Heart left ventricle (tissue), 13 donors: Measurements from ENCODE around the gene GRM8.

Experiments used
- CTCF ChIP-seq, 12 donors: fragments of 200-600 bp; sonication (generic) in 4 of 12; IDR thresholded peaks; one replicate each; pipeline versions ENCODE4 v1.5.0 to v1.8.0; 2018 to 2022; ENCODE audit warnings: antibody characterized with exemption in 12 of 12, mild to moderate bottlenecking in 5 of 12
- POLR2A ChIP-seq, 2 donors: fragments of 450-650 bp; IDR thresholded peaks; one replicate each; pipeline ENCODE4 v1.6.1; 2017; ENCODE audit warnings: antibody characterized with exemption in 2 of 2, mild to moderate bottlenecking in 2 of 2, moderate library complexity in 2 of 2
- donor health status: ischemic (EF 13 %, LVEDD 7.1; RV severe dilation, severe dysfunction).
- donor health status: DM: no; HTN: yes; CAD: no.
- donor health status: DM: no; HTN: no; CAD: no.
- donor health status: ischemic (EF 25% LVEDD 6.9; RV normal size, moderate dysfunction).
- donor health status: ischemic (EF 25% LVEDD 5.7; RV mildly dilated, moderate dysfunction).
- donor health status: ischemic (EF 35%, LVEDD 5.7; RV mildly dilated, moderate dysfunction).
- donor health status: nonischemic (EF 11% LVEDD 7.7; RV severe dilation, severe dysfunction).
- donor health status: DM: yes; HTN: yes; CAD: no.
- donor health status: PGD.
- donor health status: ischemic (EF 29% LVEDD 5.4; RV normal size, mild dysfunction).
- donor health status: nonischemic (EF 23%, LVEDD 6.1; RV moderate dilation, normal function).

GRCh38 chr7:127135871-127136485 is 116.8 kb downstream of the GRM8 start:
- TF ChIP-seq CTCF (IDR thresholded peaks at IDR 0.05) (no peak), POLR2A (IDR thresholded peaks at IDR 0.05) (no peak)
